K562 (cell line): ENCODE data around the gene VIT. TPM values are rescaled to one million over a fixed set of nuclear protein-coding genes. Genes with fewer than 3 reads are reported as not detected.

Experiments used
- ATAC-seq: fragments of 200-7000 bp; cut with Tn5 transposase; 3 replicates; pipeline ENCODE4 v1.9.1; 2020; ENCODE audit warnings: moderate library complexity
- BruUV-seq: library from RNA; stranded (reverse); fragments of 400-500 nt; replicated peaks from 2 replicates; lab custom pipeline; 2021; lab: Mats Ljungman, UMichigan
- CTCF ChIA-PET: fragments of 300-600 bp; formaldehyde crosslinking; extraction: SDS; loops from one replicate; lab custom pipeline; 2021; ENCODE audit warnings: low intra/inter-chr PET ratio; lab: Yijun Ruan, JAX
- POLR2A ChIA-PET: fragments of 300-600, 350-650 bp; sonication (Branson Sonifier 250); formaldehyde crosslinking; extraction: SDS; loops from one replicate; lab custom pipeline; 2021; ENCODE audit warnings: antibody characterized with exemption, inconsistent platforms; lab: Yijun Ruan, JAX
- DNase-seq, 4 experiments: peaks; one replicate each; pipeline versions ENCODE4 v3.0.0 to v3.0.0-alpha.2; 2011 to 2018; ENCODE audit warnings: low spot score in 3 of 4, mixed read lengths in 3 of 4; ENCODE audit errors: extremely low read depth in 1 of 4
- FAIRE-seq: peaks from 2 replicates; lab custom pipeline; 2011; peaks lifted over from hg19 to GRCh38; lab: Jason Lieb, UNC
- H2AFZ ChIP-seq: 2 replicates; pipeline ENCODE4 v1.6.0; 2011; ENCODE audit warnings: low read depth, low read length, control low read depth, inconsistent platforms
- H3K27ac ChIP-seq: fragments of 200-600 bp; 3 replicates; pipeline ENCODE4 v1.8.0; 2011; ENCODE audit warnings: low read depth, mild to moderate bottlenecking, control low read depth, inconsistent platforms, low read length, moderate library complexity, mixed read lengths; ENCODE audit errors: extremely low read depth
- H3K27me3 ChIP-seq, 2 experiments: fragments of 300-600 bp in 1 of 2; 2 replicates in 1 of 2; 3 replicates in 1 of 2; pipeline versions ENCODE4 v1.6.0 to v1.8.0; 2011; ENCODE audit warnings: inconsistent platforms in 2 of 2, low read length in 2 of 2, mild to moderate bottlenecking in 1 of 2, mixed read lengths in 1 of 2, moderate library complexity in 1 of 2; ENCODE audit not compliant: control insufficient read depth in 2 of 2, insufficient read depth in 2 of 2
- H3K36me3 ChIP-seq: fragments of 300-600 bp; 3 replicates; pipeline ENCODE4 v1.8.0; 2011; ENCODE audit warnings: mild to moderate bottlenecking, low read length, inconsistent platforms; ENCODE audit not compliant: control insufficient read depth, insufficient read depth
- H3K4me1 ChIP-seq, 2 experiments: fragments of 200-600 bp in 1 of 2; replicated peaks in 1 of 2; 2 replicates in 1 of 2; 3 replicates in 1 of 2; pipeline versions ENCODE4 v1.5.1 to v1.8.0; 2011; ENCODE audit warnings: inconsistent platforms in 2 of 2, low read length in 2 of 2, mild to moderate bottlenecking in 1 of 2, mixed read lengths in 1 of 2, moderate library complexity in 1 of 2; ENCODE audit not compliant: control insufficient read depth in 2 of 2, insufficient read depth in 2 of 2
- H3K4me2 ChIP-seq: 2 replicates; pipeline ENCODE4 v1.6.1; 2011; ENCODE audit warnings: low read length, control low read depth, inconsistent platforms, mixed read lengths; ENCODE audit not compliant: insufficient read depth
- H3K4me3 ChIP-seq: fragments of 200-600 bp; sonication (generic), shearing (Covaris generic); 2 replicates; pipeline ENCODE4 v1.5.1; 2016; ENCODE audit warnings: control low read depth, inconsistent platforms
- H3K79me2 ChIP-seq: fragments of 200-600 bp; 3 replicates; pipeline ENCODE4 v1.8.0; 2011; ENCODE audit warnings: low read length, inconsistent platforms; ENCODE audit not compliant: control insufficient read depth, insufficient read depth
- H3K9ac ChIP-seq, 2 experiments: 2 replicates each; pipeline versions ENCODE4 v1.6.0 to v1.6.1; 2011; ENCODE audit warnings: low read depth in 2 of 2, low read length in 2 of 2, control low read depth in 1 of 2, inconsistent platforms in 1 of 2, mild to moderate bottlenecking in 1 of 2, mixed read lengths in 1 of 2; ENCODE audit not compliant: insufficient read depth in 1 of 2
- H3K9me1 ChIP-seq: one replicate; pipeline ENCODE4 v1.6.0; 2011; ENCODE audit warnings: inconsistent platforms, mild to moderate bottlenecking, low read length, moderate library complexity; ENCODE audit not compliant: control insufficient read depth, insufficient read depth
- H3K9me3 ChIP-seq: replicated peaks from 2 replicates; pipeline ENCODE4 v1.5.1; 2011; ENCODE audit warnings: low read depth, low read length, inconsistent platforms; ENCODE audit not compliant: control insufficient read depth, insufficient read depth
- H4K20me1 ChIP-seq: replicated peaks from 2 replicates; pipeline ENCODE4 v1.6.1; 2011; ENCODE audit warnings: low read length, inconsistent platforms, mixed read lengths; ENCODE audit not compliant: control insufficient read depth, insufficient read depth
- ARHGAP35 ChIP-seq: fragments of 450-650 bp; IDR thresholded peaks from 2 replicates; pipeline ENCODE4 v1.6.1; 2018; ENCODE audit not compliant: partially characterized antibody
- ATF1 ChIP-seq, 2 experiments: fragments of 450-650 bp in 1 of 2; IDR thresholded peaks; 2 replicates each; pipeline ENCODE4 v1.6.1; 2016; ENCODE audit warnings: missing compliant biosample characterization in 1 of 2, missing genetic modification characterization in 1 of 2
- ATF7 ChIP-seq: fragments of 450-650 bp; IDR thresholded peaks from 2 replicates; pipeline ENCODE4 v1.7.1; 2014; ENCODE audit warnings: mild to moderate bottlenecking, moderate library complexity
- CREB3 ChIP-seq: fragments of 450-650 bp; conservative IDR thresholded peaks from 2 replicates; pipeline ENCODE4 v1.6.1; 2016; ENCODE audit warnings: missing genetic modification characterization, low read depth, mild to moderate bottlenecking, missing compliant biosample characterization, moderate library complexity
- CXXC5 ChIP-seq: fragments of 250-450 bp; sonication (Bioruptor Pico); IDR thresholded peaks from 2 replicates; pipeline ENCODE4 v1.8.0; 2022; ENCODE audit warnings: inconsistent platforms, mild to moderate bottlenecking, moderate library complexity
- DNMT1 ChIP-seq: fragments of 450-650 bp; IDR thresholded peaks from 2 replicates; pipeline ENCODE4 v1.6.1; 2016; ENCODE audit warnings: antibody characterized with exemption, mild to moderate bottlenecking
- HDAC6 ChIP-seq: IDR thresholded peaks from 2 replicates; pipeline ENCODE4 v1.6.1; 2012; ENCODE audit warnings: low read depth, mild to moderate bottlenecking, control low read depth, inconsistent platforms, low read length, moderate library complexity
- HEY1 ChIP-seq: fragments of 250-450 bp; sonication (Bioruptor Pico); IDR thresholded peaks from 2 replicates; pipeline ENCODE4 v1.5.0; 2020; ENCODE audit warnings: mild to moderate bottlenecking, moderate library complexity, borderline replicate concordance
- HOMEZ ChIP-seq: fragments of 250-450 bp; sonication (Bioruptor Pico); IDR thresholded peaks from 2 replicates; pipeline ENCODE4 v1.4.0; 2020; ENCODE audit warnings: mild to moderate bottlenecking, moderate library complexity
- KLF10 ChIP-seq: fragments of 250-450 bp; sonication (Bioruptor Pico); IDR thresholded peaks from 2 replicates; pipeline ENCODE4 v1.6.1; 2021; ENCODE audit warnings: matching md5 sums
- NFIC ChIP-seq: fragments of 450-650 bp; IDR thresholded peaks from 2 replicates; pipeline ENCODE4 v1.6.1; 2017; ENCODE audit warnings: mild to moderate bottlenecking, inconsistent platforms
- YBX1 ChIP-seq: fragments of 450-650 bp; IDR thresholded peaks from 2 replicates; pipeline ENCODE4 v1.7.1; 2016; ENCODE audit warnings: mild to moderate bottlenecking
- ZFP30 ChIP-seq: fragments of 250-450 bp; sonication (Bioruptor Pico); IDR thresholded peaks from 2 replicates; pipeline ENCODE4 v1.8.0; 2022; ENCODE audit warnings: moderate library complexity, mild to moderate bottlenecking, inconsistent platforms, borderline replicate concordance
- ZNF586 ChIP-seq: fragments of 450-650 bp; formaldehyde crosslinking; conservative IDR thresholded peaks from 2 replicates; pipeline ENCODE4 v1.4.0; 2020; ENCODE audit warnings: mild to moderate bottlenecking, moderate library complexity
- WGBS: fragments of 100-300 bp; shearing (Covaris generic); methylation state at CpG from one replicate; pipeline ENCODE4 v1.1.6; 2016; ENCODE audit warnings: low coverage, mixed read lengths; ENCODE audit not compliant: insufficient coverage; ENCODE audit errors: missing lambda C conversion rate; 5-methylcytosine and 5-hydroxymethylcytosine counted together
- in situ Hi-C: fragments of 300-500 bp; cut with MboI; formaldehyde crosslinking; loops from 4 replicates; pipeline ENCODE4 v1.15.0; 2018; ENCODE audit warnings: inconsistent platforms, mixed read lengths
- intact Hi-C: fragments of 100-400 bp; cut with micrococcal nuclease; formaldehyde crosslinking; loops from 2 replicates; pipeline ENCODE4 v1.14.2; 2022
- polyA plus RNA-seq, 8 experiments: library from polyadenylated mRNA; depleted of rRNA in 4 of 8; stranded (reverse) in 5 of 8; unstranded in 3 of 8; fragments of >200 nt; fragmentation: Nextera tagmentation in 2 of 8; fragmentation: Illumina TruSeq in 1 of 8; extraction: Ambion mirVana in 2 of 8; extraction: Trizol in 1 of 8; gene quantifications; 2 replicates each; pipeline versions ENCODE4 v1.2.1 to v1.2.3, GENCODE V29; 2011 to 2014; ENCODE audit warnings: inconsistent platforms in 1 of 8, missing spikeins in 1 of 8
- total RNA-seq, 7 experiments: library from RNA; depleted of rRNA in 6 of 7; stranded (reverse); fragments of >200 nt in 6 of 7; fragmentation: Illumina TruSeq in 2 of 7; extraction: Trizol in 2 of 7; gene quantifications; 2 replicates each; pipeline versions ENCODE4 v1.2.1 to v1.2.3, GENCODE V29; 2011 to 2021; ENCODE audit warnings: low replicate concordance in 1 of 7
- TF ChIP-seq, protein P1 (sequence below): fragments of 450-650 bp; IDR thresholded peaks from 2 replicates; pipeline ENCODE4 v1.6.1; 2014; ENCODE audit warnings: low read depth, mild to moderate bottlenecking, moderate library complexity, borderline replicate concordance

The VIT gene
- total and polyA plus RNA-seq, 9 of the 15 experiments (the other 6 are each of a cell fraction or from before 2014, with no cell fraction given), result not detected

GRCh38 chr2:36737131-36737750, 40.7 kb downstream of the VIT start:
- 0% methylated on average over 4 of the region's 4 CpGs for WGBS
- no peak overlapping the region for H3K4me2 ChIP-seq
- TF ChIP-seq HOMEZ (no peak), NFIC (no peak), CXXC5 (CRISPR knock-in tag) (no peak), ATF7 (no peak), ARHGAP35 (no peak), ZFP30 (CRISPR knock-in tag) (no peak), ATF1 (CRISPR knock-in tag; IDR thresholded peaks at IDR 0.05) (no peak), ATF1 (tag; IDR thresholded peaks at IDR 0.05) (no peak), YBX1 (no peak), KLF10 (CRISPR knock-in tag) (no peak), HEY1 (no peak), ZNF586 (CRISPR knock-in tag) (no peak), DNMT1 (no peak), CREB3 (tag) (no peak), HDAC6 (no peak)
- TF ChIP-seq, protein P1, sequence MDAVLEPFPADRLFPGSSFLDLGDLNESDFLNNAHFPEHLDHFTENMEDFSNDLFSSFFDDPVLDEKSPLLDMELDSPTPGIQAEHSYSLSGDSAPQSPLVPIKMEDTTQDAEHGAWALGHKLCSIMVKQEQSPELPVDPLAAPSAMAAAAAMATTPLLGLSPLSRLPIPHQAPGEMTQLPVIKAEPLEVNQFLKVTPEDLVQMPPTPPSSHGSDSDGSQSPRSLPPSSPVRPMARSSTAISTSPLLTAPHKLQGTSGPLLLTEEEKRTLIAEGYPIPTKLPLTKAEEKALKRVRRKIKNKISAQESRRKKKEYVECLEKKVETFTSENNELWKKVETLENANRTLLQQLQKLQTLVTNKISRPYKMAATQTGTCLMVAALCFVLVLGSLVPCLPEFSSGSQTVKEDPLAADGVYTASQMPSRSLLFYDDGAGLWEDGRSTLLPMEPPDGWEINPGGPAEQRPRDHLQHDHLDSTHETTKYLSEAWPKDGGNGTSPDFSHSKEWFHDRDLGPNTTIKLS, result no peak
- TF ChIP-seq, all 486 proteins: peak for 0
- no peak overlapping the region for H3K9ac ChIP-seq
- H3K4me1 ChIP-seq, result no peaks in the 10 kb centered on the region
- FAIRE-seq, result no peak
- no peaks in the 10 kb centered on the region for H3K79me2 ChIP-seq
- ChIA-PET POLR2A (no interaction called here), CTCF (no interaction called here)
- no peak for ATAC-seq
- no peaks in the 10 kb centered on the region for H4K20me1 ChIP-seq
- no peaks in the 10 kb centered on the region for H3K36me3 ChIP-seq
- intact Hi-C loops, result no loop called here
- BruUV-seq, result no TSS peak
- H3K27ac ChIP-seq, result no peak overlapping the region
- H3K4me3 ChIP-seq, result no peak overlapping the region
- in situ Hi-C loops, result no loop called here
- H3K27me3 ChIP-seq, result no peaks in the 10 kb centered on the region; a peak in 1 of 5 replicates
- H2AFZ ChIP-seq, result no peak overlapping the region
- H3K9me1 ChIP-seq, result no peaks in the 10 kb centered on the region
- DNase-seq, result no peak
- H3K9me3 ChIP-seq, result no peaks in the 10 kb centered on the region
